ENCODE results near the gene NOTCH1.
A peak's percentile ranks its signal among the peaks of the same experiment; 100 is the strongest.
"Not testable (repeated sequence)": the region's sequence is repeated elsewhere in the genome, so short reads cannot be mapped to it uniquely, and the experiment has no call there.

NOTCH1 gene

DNA sequence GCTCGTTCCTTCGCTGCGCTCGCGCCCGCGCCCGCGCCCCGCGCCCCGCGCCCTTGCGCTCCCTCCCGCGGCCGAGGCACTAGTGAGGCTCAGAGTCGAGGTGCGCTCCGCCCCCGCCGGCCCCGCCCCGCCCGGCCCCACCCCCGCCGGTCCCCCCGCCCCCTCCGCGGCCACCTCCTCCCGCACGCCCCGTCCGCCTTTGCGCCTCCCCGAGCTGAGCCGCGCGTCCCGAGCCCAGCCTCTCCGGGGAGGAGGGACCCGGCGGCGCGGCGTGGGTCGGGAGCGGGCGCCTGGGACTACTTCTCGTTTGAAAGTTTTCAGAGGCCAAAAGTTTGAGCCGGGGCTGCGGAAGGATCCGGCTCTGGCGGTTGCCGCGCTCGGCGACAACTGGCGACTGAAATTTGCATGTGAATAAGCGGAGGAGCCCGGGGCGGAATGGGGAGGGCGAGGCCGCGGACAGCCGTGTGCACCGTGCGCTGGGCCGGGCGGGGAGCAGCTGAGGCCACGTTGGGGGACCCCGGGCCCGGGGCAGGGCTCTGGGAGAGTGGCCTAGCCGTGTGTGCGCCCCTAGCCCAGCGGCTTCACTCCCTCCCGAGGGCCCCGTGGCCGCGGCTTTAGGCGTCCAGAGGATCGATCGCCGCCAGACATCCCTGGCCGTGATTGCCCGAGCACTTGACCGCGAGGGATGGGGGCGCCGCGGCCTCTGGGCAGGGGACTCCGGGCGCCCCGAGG is at the start of gene NOTCH1:
TSS of gene NOTCH1 (minus strand) at position 84 of the 732 bp plus-strand sequence. CDS start 262 bp downstream, outside the sequence.
- DNase-seq = peak; percentile 90

DNA sequence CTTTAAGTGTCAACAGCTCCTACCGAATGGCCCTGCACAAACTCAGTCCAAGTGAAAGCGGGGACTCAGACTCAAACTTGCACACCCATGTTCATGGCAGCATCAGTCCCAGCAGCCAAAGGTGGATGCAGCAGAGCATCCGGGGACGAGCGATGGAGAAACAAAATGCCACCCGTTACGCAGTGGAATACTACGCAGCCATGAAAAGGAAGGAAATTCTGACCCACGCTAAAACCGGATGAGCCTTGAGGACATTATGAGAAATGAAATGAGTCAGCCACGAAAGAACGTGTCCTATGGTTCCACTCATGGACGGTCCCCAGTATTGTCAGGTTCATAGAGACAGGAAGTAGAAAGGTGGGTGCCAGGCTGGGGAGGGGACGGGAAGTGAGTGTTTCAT is 48.6 kb upstream of the NOTCH1 start:
- DNase-seq = no peak

DNA sequence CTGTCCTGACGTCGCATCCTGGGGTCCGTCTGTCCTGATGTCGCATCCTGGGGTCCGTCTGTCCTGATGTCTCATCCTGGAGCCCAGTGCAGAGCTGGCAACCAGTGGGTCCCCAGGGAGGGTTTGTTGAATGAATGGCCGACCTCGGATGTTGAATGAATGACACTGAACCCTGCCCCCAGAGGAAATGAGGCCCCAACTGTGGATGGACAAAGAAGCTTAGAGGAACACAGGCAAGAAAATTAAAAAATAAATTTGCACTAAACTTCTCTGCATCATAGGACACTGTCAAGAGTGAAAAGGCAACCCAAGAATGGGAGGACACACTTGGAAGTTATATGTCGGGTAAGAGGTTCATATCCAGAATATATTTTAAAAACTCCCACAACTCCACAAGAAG is 47.7 kb upstream of the NOTCH1 start:
- no peak for DNase-seq

DNA sequence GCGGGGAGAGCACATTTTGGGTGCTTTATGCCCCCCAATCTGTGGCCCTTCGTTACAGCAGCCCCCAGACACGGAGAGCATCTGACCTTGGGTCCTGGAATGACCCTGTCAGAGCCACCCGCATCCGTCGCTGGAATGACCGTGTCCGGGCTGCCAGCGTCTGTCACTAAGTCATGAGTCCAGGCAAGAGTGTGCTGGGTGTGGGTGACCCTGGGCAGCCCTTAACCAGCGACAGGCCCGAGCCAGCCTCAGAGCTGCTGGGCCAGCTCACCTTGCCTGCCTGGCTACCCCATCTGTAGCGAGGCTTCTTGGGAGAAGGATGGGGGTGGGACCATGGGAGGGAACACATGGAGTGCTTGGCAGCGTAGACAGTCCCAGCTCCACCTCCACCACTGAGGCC is 46.8 kb upstream of the NOTCH1 start:
- no peak for DNase-seq

DNA sequence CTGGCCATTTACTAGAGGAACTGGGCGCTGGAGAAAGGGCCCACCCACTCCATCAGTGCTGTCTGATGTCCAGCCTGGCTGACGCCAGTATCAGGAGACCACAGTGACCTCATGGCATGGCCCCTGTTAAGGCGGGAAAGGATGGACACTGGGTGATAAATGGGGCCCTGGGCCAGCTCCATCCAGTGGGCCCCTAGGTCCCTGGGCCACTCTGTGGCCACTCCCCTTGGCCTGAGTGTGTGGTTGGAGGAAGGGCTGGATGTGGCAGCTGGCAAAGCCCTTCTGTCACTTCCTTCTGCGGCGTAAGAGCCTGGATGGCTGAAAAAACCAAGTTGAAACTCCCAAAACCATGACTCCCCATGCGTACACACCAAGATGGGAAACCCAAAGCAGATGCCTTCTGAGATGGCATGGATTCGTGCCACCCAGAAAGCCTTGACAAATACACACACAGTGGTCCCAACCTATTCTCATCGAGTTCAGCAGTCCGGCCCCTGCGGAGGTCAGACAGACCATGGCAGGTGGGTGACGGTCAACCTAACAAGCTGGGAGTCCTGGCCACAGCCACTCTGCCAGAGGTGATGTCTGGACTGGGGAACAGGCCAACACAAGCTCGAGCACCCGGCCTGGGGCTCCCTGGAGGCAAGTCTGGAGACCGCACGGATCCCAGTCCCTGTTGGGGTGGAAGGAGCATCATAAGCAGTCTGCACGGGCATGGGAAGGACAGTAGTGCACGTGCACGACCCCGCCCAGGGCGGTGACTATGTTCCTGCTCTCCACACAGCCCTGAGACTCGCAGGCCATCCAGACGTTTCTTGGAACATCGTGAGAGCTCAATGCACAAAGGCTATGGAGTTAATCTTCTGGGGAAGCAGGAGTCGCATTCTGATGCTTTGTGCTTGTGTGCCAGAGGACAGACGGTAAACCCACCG is 45.2 kb upstream of the NOTCH1 start:
- DNase-seq = no peak

DNA sequence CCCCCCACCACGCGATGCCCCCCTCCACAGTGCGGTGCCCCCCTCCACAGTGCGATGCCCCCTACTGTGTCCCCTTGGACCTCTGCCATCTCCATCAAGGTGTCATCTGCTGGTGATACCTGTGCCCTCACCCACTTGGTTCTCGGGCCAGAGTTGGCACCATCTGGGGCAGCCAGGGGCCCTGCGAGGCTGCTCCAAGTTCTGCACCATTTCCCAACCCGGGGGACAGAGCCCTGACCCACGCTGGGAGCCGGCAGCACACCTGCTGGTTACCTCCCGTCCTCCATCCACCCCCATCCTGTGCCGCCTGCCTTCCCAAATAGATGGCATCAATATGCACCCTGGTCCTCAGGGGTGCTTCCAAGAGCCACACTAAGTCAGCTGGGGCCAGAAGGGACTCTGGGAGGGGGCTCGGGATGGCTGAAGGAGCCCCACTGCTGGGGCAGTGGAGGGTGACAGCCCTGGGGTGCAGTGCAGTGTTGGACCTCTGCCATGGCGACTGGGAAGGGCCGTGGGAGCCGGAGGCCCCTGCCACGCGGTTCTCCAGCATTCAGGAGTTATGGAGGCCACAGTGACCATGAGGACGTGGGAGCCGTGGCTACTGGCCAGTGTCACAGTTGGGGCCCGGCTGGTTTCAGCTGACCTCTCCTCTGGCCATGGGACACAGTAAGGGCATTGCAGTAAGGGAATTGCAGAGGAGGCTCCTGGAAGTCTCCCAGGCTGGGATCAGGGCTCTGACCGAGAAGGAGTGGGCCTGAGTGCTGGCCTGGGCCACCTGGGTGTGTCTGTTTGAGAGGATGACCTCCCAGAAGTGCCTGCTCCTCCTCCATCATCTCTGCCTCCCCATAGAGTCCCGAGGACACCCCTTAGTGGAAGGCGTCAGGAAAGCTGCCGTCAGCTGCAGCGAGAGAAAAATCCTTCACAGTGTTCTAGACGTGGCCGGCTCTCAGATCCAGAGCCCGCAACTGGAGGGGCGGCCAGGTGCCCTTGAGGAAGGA is 44.2 kb upstream of the NOTCH1 start:
- no peak for DNase-seq

DNA sequence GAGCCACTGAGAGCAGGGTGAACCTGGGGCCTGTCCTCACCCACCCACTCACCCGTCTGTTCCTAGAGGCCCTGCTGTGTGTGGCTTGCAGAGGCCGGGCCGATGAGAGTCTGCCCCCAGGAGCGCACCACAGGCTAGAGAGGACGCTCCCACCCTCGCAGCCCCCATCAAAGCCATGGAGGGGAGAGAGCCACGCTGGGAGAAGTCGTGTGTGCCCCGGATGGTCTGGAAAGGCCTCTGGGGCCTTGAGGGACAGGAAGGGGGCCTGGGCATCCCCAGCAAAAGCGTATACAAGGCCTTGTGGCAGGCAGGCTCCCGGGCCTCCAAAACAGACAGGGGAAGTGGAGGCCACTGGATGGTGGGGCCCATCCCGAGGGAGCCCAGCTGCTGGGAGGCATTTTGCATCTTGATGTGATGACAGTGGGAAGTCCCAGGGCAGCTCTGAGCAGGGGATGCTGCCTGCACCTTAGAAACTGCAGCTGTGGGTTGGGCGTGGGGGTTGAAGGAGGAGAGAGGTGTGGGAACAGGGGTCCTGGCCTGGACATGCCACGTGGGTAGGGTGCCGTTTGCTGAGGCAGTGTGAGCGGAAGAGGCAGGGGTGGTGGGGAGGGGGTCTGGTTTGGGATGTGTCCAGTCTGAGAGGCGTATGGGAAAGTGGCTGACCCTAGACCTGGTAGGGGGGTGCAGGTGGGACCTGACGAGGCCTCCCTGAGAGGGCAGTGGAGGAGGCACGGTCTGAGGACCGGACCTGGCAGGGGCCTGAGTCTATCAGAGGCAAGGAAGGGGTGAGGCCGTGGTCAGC is 43.0 kb upstream of the NOTCH1 start:
- DNase-seq = peak; percentile 13

DNA sequence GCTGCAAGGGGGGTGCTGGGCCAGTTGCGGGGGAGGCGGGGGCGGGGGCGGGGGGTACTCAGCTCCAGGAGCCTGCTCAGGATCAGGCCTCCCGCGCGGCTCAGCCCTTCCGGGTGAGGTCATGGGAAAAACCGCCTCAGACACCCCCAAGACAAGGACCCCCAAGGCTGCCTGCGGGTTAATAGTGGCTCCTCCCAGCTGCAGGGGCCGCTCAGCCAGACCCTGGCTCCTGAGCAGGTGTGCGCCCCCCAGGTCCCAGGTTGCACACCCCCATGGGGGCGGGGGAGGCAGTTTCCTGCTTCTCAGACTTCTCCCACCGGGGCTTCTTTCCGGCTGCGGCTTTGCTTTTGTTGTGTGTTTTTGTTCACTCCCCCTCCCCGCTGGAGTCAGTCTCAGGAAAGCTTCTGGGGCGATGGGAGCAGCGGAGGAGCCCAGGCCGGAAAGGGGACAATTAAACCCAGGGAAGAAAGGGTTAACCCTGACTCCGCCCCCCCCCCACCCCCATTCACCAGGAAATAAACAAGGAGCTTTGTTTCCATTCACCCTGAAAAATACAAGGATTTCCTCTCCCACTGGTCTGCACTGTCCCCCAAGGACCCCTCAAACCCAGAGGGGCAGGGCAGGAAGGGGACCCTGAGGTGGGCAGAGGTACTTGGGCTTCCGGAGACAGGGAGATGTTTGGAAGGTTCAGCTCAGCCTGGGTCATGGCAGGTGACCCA is 42.3 kb upstream of the NOTCH1 start:
- DNase-seq = peak; percentile 49

DNA sequence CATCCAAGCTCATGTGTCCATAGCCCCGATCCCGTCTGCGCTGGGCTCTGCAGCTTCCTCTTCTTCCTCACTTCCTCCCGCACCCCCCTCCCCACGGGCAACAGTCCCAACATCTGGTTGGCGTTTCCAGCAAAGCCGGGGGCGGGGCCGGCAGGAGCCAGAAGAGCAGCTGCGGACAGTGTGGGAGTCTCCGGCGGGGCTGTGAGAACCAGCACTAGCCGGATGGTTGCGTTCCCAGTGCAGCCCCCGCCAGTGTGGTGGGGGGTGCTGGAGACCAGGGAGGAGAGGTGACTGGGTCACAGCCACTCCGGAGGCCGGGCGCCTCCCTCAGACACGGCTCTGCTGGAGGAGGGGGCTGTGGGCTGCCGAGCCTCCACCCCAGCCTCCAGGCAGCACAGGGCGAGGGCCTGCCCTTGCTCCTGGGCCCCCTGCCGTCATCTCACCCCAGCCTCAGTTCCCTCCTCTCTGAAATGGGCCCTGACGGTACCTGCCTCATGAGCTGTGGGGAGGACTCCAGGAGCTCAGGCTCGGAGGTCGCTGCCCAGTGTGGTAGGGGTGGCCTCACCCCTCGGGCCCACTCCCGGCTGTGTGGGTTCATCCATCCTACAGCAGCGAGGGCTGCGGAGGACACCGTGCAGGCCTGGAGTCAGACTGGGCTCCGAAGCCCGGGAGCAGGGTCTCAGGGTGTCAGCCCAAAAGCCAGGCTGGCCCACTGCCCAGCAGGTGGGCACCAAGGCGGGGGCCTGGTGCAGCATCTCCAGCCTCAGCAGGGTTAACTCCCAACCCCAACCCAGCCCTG is 41.5 kb upstream of the NOTCH1 start:
- DNase-seq = no peak

DNA sequence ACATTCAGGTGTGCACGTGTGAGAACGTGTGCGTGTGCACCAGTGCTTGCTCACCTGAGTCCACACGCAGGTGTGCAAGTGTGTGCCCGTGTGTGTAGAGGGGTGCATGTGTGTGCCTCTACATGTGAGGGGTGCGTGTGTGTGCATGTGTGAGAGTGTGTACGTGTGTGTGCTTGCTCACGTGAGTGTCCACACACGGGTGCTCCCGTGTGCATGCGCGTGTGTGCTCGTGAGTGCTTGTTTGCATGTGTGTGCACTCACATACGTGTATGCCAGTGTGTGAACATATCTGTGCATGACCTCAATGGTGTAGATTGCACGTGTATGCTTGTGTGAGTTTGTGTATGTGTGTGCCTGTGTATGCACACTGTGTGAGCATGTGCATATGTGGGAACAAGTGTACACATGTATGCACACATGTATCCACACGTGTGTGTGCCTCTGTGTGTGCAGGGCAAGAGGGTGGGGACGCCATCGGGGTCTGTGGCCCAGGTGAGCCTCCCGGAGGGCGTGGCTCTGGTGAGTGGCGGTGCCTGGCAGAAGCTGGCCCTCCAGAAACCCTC is 40.6 kb upstream of the NOTCH1 start:
- no peak for DNase-seq

DNA sequence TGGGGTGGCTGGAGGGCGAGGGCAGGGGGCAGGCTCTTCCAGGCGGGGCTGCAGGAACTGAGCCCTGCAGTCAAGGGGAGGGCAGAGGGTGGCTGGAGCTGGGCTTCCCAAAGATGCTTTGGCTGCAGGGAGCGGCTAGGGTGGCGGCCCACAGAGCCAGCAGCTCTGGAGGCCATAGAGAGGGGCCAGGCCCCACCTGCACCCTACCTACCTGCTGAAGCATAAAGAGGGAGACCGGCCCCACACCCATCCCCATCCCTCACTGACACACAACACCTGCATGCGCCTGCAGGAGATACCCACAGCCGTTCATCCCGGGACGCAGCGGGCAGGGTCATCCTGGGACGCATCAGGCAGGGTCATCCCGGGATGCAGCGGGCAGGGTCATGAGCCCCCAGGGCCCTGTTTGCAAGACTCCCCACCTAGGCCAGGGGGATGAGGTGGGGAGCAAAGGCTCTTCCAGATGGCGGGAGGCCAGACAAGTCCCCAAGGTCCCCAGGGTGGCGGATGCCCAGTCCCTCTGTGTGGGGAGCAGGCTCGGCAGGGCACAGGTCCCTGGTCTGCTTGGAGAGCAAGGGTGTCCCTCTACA is 39.8 kb upstream of the NOTCH1 start:
- no peak for DNase-seq

DNA sequence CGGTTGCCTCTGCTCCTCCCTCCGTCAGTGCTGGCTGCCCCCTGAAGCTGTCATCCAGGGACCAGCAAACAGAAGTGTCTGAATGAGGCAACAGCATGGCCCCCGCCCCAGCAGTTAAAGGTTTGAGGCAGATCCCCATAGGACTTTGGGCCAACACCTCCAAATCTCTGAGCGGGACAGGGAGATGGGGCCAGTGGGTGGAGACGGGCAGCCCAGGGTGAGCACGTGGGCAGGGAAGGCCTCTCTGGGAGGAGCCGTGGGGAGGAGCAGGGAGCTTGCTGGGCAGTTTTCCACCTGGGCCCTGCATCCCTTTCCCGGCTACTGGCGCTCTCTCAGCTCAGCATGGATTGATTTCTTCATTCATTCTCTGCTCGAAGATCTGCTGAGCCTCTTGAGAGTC is 39.1 kb upstream of the NOTCH1 start:
- DNase-seq = no peak

DNA sequence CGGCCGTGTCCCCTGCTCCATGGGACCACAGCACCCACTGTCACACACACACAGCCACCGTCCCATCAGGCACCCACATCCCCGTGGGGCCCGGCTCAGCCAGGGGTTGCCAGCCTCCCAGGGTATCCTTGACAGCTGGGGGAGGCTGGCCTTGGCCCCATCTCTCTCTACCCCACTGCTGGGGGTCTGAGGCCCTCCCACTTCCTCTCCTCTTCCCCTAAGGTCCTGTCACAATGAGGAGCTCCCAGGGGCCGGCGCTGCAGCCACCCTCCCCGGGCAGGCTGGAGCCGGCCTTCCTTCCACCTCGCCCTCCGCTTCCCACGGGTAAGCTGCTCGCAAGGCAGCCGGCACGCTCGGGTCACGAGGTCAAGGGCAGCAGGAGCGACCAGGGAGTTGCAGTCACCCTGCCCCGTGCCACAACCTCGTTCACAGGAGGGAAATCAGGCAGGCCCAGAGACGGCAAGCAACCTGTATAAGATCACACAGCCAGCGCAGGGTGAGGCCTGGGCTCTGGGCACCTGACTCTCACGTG is 38.6 kb upstream of the NOTCH1 start:
- no peak for DNase-seq

DNA sequence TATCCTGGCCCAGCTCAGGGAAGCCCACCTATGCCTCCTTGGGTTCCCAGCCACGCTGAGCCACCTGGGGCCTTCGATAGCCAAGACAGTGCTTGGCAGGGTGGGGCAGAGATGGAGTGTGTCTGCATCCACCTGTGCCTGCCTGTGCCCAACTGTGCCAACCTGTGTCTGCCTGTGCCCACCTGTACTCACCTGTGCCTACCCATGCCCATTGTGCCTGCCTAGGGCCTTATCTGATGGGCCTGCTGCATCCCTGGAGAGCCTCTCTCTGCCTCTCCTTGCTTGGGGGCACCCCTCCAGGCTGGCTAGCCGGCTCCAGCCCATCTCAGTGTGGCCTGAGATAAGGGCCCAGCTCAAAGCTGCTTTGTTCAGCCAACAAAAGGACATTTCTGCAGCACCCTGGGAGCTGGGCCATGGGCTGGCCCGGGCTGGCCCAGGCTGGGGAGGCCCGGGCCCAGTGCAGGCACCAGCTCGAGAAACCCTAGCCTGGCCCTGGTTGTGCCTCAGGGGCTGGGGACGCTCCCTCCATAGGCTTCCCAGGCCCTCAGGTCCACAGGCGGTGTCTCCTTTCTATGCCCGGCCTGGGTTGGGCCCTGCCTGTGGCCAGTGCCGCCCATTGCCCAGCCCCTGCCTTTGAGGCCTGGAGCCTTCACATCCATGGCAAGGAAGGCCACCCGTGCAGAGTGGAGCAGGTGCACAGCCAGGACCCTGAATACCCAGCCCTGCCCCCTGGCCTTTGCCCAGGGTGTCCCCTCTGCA is 37.3 kb upstream of the NOTCH1 start:
- no peak for DNase-seq

DNA sequence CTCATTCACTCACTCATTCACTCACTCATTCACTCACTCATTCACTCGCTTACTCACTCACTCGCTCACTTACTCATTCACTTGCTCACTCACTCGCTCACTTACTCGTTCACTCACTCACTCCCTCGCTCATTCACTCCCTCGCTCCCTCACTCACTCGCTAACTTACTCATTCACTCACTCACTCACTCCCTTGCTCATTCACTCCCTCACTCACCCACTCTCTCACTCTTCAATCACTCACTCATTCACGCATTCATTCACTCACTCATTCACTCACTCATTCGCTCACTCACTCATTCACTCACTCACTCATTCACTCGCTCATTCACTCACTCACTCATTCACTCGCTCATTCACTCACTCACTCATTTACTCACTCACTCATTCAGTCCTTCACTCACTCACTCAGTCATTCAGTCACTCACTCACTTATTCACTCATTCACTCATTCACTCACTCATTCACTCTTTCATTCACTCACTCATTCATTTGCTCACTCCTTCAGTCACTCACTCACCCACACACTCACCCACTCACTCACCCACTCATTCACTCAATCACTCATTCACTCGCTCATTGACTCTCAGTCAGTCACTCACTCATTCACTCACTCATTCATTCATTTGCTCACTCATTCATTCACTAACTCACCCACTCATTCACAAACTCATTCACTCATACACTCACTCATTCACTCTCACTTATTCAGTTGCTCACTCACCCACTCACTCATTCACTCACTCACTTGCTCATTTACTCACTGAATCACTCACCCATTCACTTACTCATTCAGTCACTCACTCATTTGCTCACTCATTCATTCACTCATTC is 36.0 kb upstream of the NOTCH1 start:
- DNase-seq = no peak

DNA sequence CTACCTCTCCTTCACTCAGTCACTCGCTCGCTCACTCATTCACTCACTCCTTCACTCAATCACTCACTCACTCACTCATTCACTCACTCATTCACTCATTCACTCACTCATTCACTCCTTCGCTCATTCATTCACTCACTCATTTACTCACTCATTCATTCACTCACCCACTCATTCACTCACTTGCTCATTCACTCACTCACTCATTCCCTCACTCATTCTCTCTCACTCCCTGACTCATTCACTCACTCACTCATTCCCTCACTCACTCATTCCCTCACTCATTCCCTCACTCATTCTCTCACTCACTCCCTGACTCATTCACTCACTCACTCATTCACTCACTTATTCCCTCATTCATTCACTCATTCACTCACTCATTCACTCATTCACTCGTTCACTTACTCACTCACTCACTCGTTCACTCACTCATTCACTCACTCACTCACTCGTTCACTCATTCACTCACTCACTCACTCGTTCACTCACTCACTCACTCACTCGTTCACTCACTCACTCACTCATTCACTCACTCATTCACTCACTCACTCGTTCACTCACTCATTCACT is 33.9 kb upstream of the NOTCH1 start:
- not testable (repeated sequence) for DNase-seq
